HepG2 (cell line): ENCODE results near the gene BOD1. TPM values are rescaled to one million over a fixed set of nuclear protein-coding genes. Genes with fewer than 3 reads are reported as not detected.

ENCODE experiments used
- ATAC-seq: fragments of 200-7000 bp; cut with Tn5 transposase; 3 replicates; pipeline ENCODE4 v1.9.1; 2020; ENCODE audit warnings: mild to moderate bottlenecking, moderate library complexity
- BruUV-seq: library from RNA; stranded (reverse); fragments of 400-500 nt; replicated peaks from 2 replicates; lab custom pipeline; 2021; lab: Mats Ljungman, UMichigan
- CTCF ChIA-PET: fragments of 300-600 bp; formaldehyde crosslinking; extraction: SDS; loops from one replicate; lab custom pipeline; 2021; ENCODE audit warnings: low total read pairs, inconsistent platforms, low intra/inter-chr PET ratio; lab: Yijun Ruan, JAX
- POLR2A ChIA-PET: fragments of 350-600 bp; sonication (Branson Sonifier 250); formaldehyde crosslinking; loops from one replicate; lab custom pipeline; 2020; ENCODE audit warnings: antibody characterized with exemption, inconsistent platforms; lab: Yijun Ruan, JAX
- DNase-seq: peaks from one replicate; pipeline ENCODE4 v3.0.0-alpha.2; 2015; ENCODE audit warnings: low spot score
- FAIRE-seq: peaks from 3 replicates; lab custom pipeline; 2011; peaks lifted over from hg19 to GRCh38; lab: Jason Lieb, UNC
- H2AFZ ChIP-seq: one replicate; pipeline ENCODE4 v1.6.1; 2011; ENCODE audit warnings: low read length, inconsistent platforms
- H3K27ac ChIP-seq: fragments of 300-600 bp; 3 replicates; pipeline ENCODE4 v1.8.0; 2011; ENCODE audit warnings: mixed run types, mild to moderate bottlenecking, mixed read lengths, low read length, inconsistent platforms; ENCODE audit not compliant: insufficient read depth; ENCODE audit errors: extremely low read length
- H3K27me3 ChIP-seq, 2 experiments: fragments of 200-600 bp in 1 of 2; 2 replicates in 1 of 2; 3 replicates in 1 of 2; pipeline versions ENCODE4 v1.6.0 to v1.8.0; 2011; ENCODE audit warnings: low read length in 2 of 2, mild to moderate bottlenecking in 2 of 2, moderate library complexity in 2 of 2, inconsistent platforms in 1 of 2; ENCODE audit not compliant: insufficient read depth in 2 of 2, control insufficient read depth in 1 of 2
- H3K36me3 ChIP-seq, 2 experiments: fragments of 200-600 bp in 1 of 2; replicated peaks in 1 of 2; 2 replicates in 1 of 2; 3 replicates in 1 of 2; pipeline versions ENCODE4 v1.5.1 to v1.8.0; 2011; ENCODE audit warnings: low read length in 2 of 2, inconsistent platforms in 1 of 2; ENCODE audit not compliant: insufficient read depth in 2 of 2, control insufficient read depth in 1 of 2
- H3K4me1 ChIP-seq: 2 replicates; pipeline ENCODE4 v1.5.1; 2012; ENCODE audit warnings: low read length, inconsistent platforms; ENCODE audit not compliant: insufficient read depth
- H3K4me2 ChIP-seq: 2 replicates; pipeline ENCODE4 v1.6.0; 2011; ENCODE audit warnings: low read depth, low read length, inconsistent platforms
- H3K4me3 ChIP-seq, 3 experiments: fragments of 200-600 bp in 1 of 3; sonication (generic), shearing (Covaris generic) in 1 of 3; replicated peaks in 1 of 3; 2 replicates each; pipeline ENCODE4 v1.5.1; 2011 to 2016; ENCODE audit warnings: low read length in 3 of 3, inconsistent platforms in 2 of 3, low read depth in 2 of 3, mild to moderate bottlenecking in 2 of 3, control low read depth in 1 of 3, mixed read lengths in 1 of 3; ENCODE audit not compliant: insufficient read depth in 1 of 3
- H3K79me2 ChIP-seq: one replicate; pipeline ENCODE4 v1.6.1; 2011; ENCODE audit warnings: low read length, inconsistent platforms; ENCODE audit not compliant: insufficient read depth
- H3K9ac ChIP-seq: 2 replicates; pipeline ENCODE4 v1.6.0; 2011; ENCODE audit warnings: mild to moderate bottlenecking, low read depth, low read length, inconsistent platforms; ENCODE audit not compliant: insufficient read depth
- H3K9me3 ChIP-seq: 2 replicates; pipeline ENCODE4 v1.5.1; 2012; ENCODE audit warnings: mild to moderate bottlenecking, low read length
- H4K20me1 ChIP-seq: 2 replicates; pipeline ENCODE4 v1.6.0; 2011; ENCODE audit warnings: inconsistent platforms, mild to moderate bottlenecking, low read length, moderate library complexity; ENCODE audit not compliant: insufficient read depth
- ARID2 ChIP-seq: sonication (generic); formaldehyde crosslinking; IDR thresholded peaks from 2 replicates; pipeline ENCODE4 v1.8.1; 2022; ENCODE audit warnings: mild to moderate bottlenecking, missing genetic modification reagents, borderline replicate concordance
- EZH2 ChIP-seq: conservative IDR thresholded peaks from 2 replicates; pipeline ENCODE4 v1.6.1; 2012; ENCODE audit warnings: mild to moderate bottlenecking, low read depth, low read length, moderate library complexity
- HDAC6 ChIP-seq: fragments of 200-600 bp; sonication (generic); IDR thresholded peaks from 2 replicates; pipeline ENCODE4 v1.7.0; 2017; ENCODE audit warnings: mild to moderate bottlenecking, antibody characterized with exemption, low read length, low read depth
- HNF4A ChIP-seq: sonication (generic); formaldehyde crosslinking; IDR thresholded peaks from 2 replicates; pipeline ENCODE4 v1.4.0; 2020; ENCODE audit warnings: missing genetic modification reagents
- IKZF5 ChIP-seq: IDR thresholded peaks from 2 replicates; pipeline ENCODE4 v1.6.1; 2018; ENCODE audit warnings: missing genetic modification reagents, mild to moderate bottlenecking, missing compliant biosample characterization
- IRF1 ChIP-seq: sonication (generic); formaldehyde crosslinking; IDR thresholded peaks from 2 replicates; pipeline ENCODE4 v1.4.0; 2020; ENCODE audit warnings: low read depth, mild to moderate bottlenecking, missing genetic modification reagents
- MYC ChIP-seq: sonication (generic); formaldehyde crosslinking; IDR thresholded peaks from 2 replicates; pipeline ENCODE4 v1.9.0; 2021; ENCODE audit warnings: missing genetic modification reagents, borderline replicate concordance
- THRA ChIP-seq: sonication (generic); formaldehyde crosslinking; IDR thresholded peaks from 2 replicates; pipeline ENCODE4 v1.4.0; 2020; ENCODE audit warnings: missing genetic modification reagents, borderline replicate concordance
- ZNF17 ChIP-seq: sonication (generic); formaldehyde crosslinking; IDR thresholded peaks from 2 replicates; pipeline ENCODE4 v1.5.0; 2020; ENCODE audit warnings: mild to moderate bottlenecking, missing genetic modification reagents
- ZNF276 ChIP-seq: sonication (generic); formaldehyde crosslinking; IDR thresholded peaks from 2 replicates; pipeline ENCODE4 v1.4.0; 2020; ENCODE audit warnings: mild to moderate bottlenecking, low read depth, missing genetic modification reagents
- ZNF3 ChIP-seq: IDR thresholded peaks from 2 replicates; pipeline ENCODE4 v1.7.0; 2017; ENCODE audit warnings: inconsistent platforms
- ZNF614 ChIP-seq: IDR thresholded peaks from 2 replicates; pipeline ENCODE4 v1.6.1; 2018; ENCODE audit warnings: missing biosample characterization, missing genetic modification reagents, inconsistent platforms, borderline replicate concordance
- ZNF850 ChIP-seq: sonication (generic); formaldehyde crosslinking; conservative IDR thresholded peaks from 2 replicates; pipeline ENCODE4 v1.9.0; 2021; ENCODE audit warnings: mild to moderate bottlenecking, missing genetic modification reagents
- WGBS: methylation state at CpG from one replicate; pipeline ENCODE4 v1.1.6; 2017; ENCODE audit warnings: low lambda C conversion rate; 5-methylcytosine and 5-hydroxymethylcytosine counted together
- in situ Hi-C: cut with HindIII; loops from 2 replicates; pipeline ENCODE4 v1.10.0; 2017; ENCODE audit warnings: low pct_unique_long_range_greater_than_20kb; ENCODE audit not compliant: extremely low pct_ligation_motif_present
- intact Hi-C: fragments of 100-400 bp; cut with micrococcal nuclease; formaldehyde crosslinking; loops from one replicate; pipeline ENCODE4 v1.10.0; 2022; ENCODE audit not compliant: unreplicated experiment
- polyA plus RNA-seq, 8 experiments: library from polyadenylated mRNA; depleted of rRNA in 3 of 8; stranded (reverse) in 7 of 8; unstranded in 1 of 8; fragments of >200 nt; fragmentation: Illumina TruSeq in 4 of 8; extraction: Trizol in 4 of 8; gene quantifications; 2 replicates each; pipeline versions ENCODE4 v1.2.1 to v1.2.3, GENCODE V29; 2011 to 2016; ENCODE audit warnings: low read depth in 4 of 8, missing spikeins in 1 of 8, mixed read lengths in 1 of 8; ENCODE audit not compliant: insufficient read depth in 1 of 8
- total RNA-seq, 5 experiments: library from RNA; depleted of rRNA; stranded (reverse); fragments of >200 nt; fragmentation: Illumina TruSeq; extraction: Trizol; gene quantifications; 2 replicates each; pipeline ENCODE4 v1.2.3, GENCODE V29; 2016; ENCODE audit warnings: low read depth in 1 of 5
- TF ChIP-seq, protein P1 (sequence below), 2 experiments: sonication (generic) in 1 of 2; formaldehyde crosslinking in 1 of 2; IDR thresholded peaks; 2 replicates each; pipeline versions ENCODE4 v1.4.0 to v1.6.1; 2016 to 2020; ENCODE audit warnings: borderline replicate concordance in 1 of 2, low read depth in 1 of 2, mild to moderate bottlenecking in 1 of 2, missing genetic modification reagents in 1 of 2

The BOD1 gene
- total and polyA plus RNA-seq, 2 of the 13 experiments (the other 11 are each of a cell fraction or from before 2014, with no cell fraction given) = 81.5 to 103 TPM

- TF ChIP-seq, protein P1, sequence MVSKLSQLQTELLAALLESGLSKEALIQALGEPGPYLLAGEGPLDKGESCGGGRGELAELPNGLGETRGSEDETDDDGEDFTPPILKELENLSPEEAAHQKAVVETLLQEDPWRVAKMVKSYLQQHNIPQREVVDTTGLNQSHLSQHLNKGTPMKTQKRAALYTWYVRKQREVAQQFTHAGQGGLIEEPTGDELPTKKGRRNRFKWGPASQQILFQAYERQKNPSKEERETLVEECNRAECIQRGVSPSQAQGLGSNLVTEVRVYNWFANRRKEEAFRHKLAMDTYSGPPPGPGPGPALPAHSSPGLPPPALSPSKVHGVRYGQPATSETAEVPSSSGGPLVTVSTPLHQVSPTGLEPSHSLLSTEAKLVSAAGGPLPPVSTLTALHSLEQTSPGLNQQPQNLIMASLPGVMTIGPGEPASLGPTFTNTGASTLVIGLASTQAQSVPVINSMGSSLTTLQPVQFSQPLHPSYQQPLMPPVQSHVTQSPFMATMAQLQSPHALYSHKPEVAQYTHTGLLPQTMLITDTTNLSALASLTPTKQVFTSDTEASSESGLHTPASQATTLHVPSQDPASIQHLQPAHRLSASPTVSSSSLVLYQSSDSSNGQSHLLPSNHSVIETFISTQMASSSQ (IDR thresholded peaks at IDR 0.05; ENCODE audit: low read depth) = no peak
- TF ChIP-seq, protein P1 (CRISPR knock-in tag; IDR thresholded peaks at IDR 0.05; ENCODE audit: borderline replicate concordance) = no peak
- TF ChIP-seq HDAC6 (no peak), ZNF850 (CRISPR knock-in tag) (no peak), ARID2 (no peak)
These were observed 4.7 kb downstream of the BOD1 start (continued) for GRCh38 chr5:173611706-173612105.

GRCh38 chr5:173604141-173604540 lies 12.3 kb downstream of the BOD1 start:
- no TSS peak for BruUV-seq
- POLR2A ChIA-PET = no interaction called here
- no peaks in the 10 kb centered on the region for H3K27me3 ChIP-seq
- DNase-seq = no peak
- WGBS = 100% methylated on average over 1 of the region's 1 CpG
- peaks cover 24 to 36% of the 10 kb centered on the region in 2 experiments for H3K36me3 ChIP-seq
- H3K4me2 ChIP-seq = no peak overlapping the region
- ATAC-seq = no peak
- in situ Hi-C loops = no loop called here
- H3K4me3 ChIP-seq = no peak overlapping the region
- H3K79me2 ChIP-seq = peaks cover 3% of the 10 kb centered on the region
- intact Hi-C loops = no loop called here
- H2AFZ ChIP-seq = no peak overlapping the region
- FAIRE-seq = no peak
- no peak overlapping the region for H3K27ac ChIP-seq
- H3K4me1 ChIP-seq = no peaks in the 10 kb centered on the region
- CTCF ChIA-PET = no interaction called here
- H4K20me1 ChIP-seq = no peaks in the 10 kb centered on the region; the same call in 1 of the 2 replicates
- H3K9me3 ChIP-seq = no peaks in the 10 kb centered on the region
- no peak overlapping the region for H3K9ac ChIP-seq
- TF ChIP-seq EZH2 = no peak
- no peak for TF ChIP-seq ZNF17 (CRISPR knock-in tag)
- TF ChIP-seq THRA (CRISPR knock-in tag) = no peak
- no peak for TF ChIP-seq IRF1 (CRISPR knock-in tag)
- no peak for TF ChIP-seq ZNF276 (CRISPR knock-in tag)
- no peak for TF ChIP-seq ZNF3 (CRISPR knock-in tag)
- no peak for TF ChIP-seq IKZF5 (CRISPR knock-in tag)
- no peak for TF ChIP-seq ZNF614 (CRISPR knock-in tag)
- no peak for TF ChIP-seq HNF4A (CRISPR knock-in tag)
- no peak for TF ChIP-seq MYC
